ENCODE measurements around the gene PRXL2A.

PRXL2A gene

GRCh38 chr10:80458638-80459037 lies 50.3 kb downstream of the PRXL2A start:
- peak overlapping the region; percentile 99 for H3K27ac ChIP-seq
- TF ChIP-seq CTCF (conservative IDR thresholded peaks at IDR 0.05): no peak

DNA sequence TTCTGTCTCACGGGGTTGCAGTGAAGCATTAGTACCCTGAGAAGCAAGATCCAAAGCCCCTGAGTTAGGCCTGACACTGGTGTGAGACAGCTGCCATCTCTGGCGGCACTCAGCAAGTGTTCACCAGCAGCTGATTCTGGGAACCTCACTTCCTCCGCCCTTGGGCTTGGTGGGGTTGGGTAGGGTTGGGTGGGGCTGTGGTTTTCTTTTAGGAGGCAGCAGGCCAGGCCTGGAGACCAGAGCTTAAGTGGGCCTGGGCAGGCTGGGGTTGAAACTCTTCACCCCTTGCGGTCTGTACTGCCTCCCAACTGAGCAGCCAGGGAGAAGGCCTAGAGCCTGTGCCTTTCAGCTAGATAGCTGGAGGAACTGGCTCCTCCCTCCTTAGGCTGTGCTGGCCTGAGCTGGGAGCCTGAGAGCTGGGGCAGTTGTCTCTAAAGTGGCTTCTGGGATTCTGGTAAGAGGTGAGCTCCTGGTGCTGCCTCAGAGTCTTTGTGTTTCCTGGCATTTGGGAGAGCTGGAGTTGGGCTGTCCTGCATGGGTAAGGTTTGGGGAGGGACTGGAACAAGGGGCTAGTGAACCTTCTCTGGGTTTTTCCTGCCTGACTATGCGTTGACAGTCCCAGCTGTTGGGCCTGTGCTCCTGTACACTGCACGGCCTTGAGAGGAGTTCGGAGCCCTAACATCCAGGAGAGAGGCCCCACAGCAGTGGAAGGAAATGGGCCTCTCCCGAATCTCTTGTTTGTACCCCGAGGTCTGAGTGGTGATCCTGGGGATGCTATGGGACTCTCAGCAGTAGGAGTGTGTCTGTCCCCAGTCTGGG lies 50.9 kb downstream of the PRXL2A start:
- no peak for TF ChIP-seq CTCF (conservative IDR thresholded peaks at IDR 0.05)
- H3K27ac ChIP-seq: peak overlapping the region; percentile 99

DNA sequence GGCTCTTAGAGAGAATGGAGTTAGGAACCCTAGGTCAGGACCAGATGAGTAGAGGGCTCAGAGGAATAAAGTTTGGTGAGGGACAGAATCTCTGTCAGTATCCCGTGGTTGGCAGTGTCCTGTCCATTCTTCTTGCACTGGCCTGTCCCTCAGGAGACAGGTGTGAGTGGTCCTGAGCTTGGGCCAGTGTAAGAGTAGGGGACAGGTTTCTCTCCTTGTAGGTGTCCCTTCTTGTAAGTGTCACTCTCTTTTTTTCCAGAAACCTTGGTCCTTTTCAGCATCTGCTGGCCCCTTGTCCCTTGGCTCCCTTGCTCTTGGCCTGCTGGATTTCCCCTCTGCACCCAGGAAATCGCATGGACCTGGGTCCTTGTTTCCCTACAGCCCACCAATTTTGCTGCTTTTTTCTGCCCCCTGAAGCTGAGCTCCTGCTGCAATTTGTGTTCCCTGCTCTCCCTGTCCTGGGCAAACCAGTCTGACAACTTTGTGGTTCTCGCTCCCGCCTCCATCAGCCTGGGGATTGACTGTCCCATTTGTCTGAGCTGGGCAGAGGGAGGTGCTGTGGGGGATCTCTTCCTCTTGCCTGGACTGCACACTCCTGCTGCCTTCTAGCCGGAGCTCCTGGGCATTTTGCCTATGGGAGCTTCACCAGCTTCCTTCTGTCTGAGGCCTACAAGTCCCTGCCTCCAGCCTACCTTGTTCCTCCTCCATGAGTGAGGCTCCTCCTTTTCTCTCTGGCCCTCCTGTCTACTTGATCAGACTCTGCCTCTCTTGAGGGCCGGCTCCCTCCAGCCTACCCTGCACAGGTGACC lies 52.3 kb downstream of the PRXL2A start:
- TF ChIP-seq CTCF (conservative IDR thresholded peaks at IDR 0.05): no peak; the same call in 1 of the 2 replicates
- peak overlapping the region; percentile 99 for H3K27ac ChIP-seq

DNA sequence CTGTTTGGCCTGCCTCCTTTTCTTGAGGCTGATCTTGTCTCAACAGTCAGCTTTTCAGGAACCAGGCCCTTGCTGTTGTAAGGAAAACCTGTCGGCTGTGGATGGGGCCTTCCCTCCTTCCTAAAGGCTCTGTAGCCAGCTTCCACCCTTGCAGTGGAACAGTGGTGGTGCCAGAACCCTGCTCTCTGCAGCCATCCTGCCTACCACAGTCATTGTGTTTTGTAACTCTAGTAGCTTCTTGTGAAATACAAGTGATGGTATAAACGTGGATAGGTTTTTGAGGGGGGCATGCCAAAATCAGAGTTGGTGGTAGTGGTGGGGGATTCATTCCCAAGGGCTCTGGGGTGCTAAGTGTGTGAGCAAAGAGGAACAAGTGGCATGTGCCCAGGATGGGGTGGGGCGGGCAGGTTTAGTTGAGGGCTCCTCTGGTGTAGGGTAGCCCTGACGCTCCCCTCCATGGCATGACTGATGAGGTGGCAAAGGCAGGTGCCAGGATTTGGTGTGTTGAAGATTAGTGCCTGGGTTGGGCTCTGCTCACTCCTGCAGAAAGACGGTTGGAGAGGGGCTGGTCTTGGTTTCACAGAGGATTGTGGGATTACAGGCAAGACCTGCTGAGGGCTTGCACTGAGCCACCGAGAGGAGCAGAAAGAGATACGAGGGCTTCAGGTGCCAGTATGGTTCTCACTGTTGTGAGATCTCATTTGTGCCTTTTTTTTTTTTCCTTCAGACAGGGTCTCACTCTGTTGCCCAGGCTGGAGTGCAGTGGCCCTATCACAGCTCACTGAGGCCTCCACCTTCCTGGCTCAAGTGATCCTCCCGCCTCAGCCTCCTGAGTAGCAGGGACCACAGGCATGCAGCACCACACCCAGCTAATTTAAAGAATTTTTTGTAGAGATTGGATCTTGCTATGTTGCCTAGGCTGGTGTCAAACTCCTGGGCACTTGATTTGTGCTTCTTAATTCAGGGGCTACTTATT lies 53.1 kb downstream of the PRXL2A start:
- peak overlapping the region; percentile 99 for H3K27ac ChIP-seq
- no peak for TF ChIP-seq CTCF (conservative IDR thresholded peaks at IDR 0.05)

DNA sequence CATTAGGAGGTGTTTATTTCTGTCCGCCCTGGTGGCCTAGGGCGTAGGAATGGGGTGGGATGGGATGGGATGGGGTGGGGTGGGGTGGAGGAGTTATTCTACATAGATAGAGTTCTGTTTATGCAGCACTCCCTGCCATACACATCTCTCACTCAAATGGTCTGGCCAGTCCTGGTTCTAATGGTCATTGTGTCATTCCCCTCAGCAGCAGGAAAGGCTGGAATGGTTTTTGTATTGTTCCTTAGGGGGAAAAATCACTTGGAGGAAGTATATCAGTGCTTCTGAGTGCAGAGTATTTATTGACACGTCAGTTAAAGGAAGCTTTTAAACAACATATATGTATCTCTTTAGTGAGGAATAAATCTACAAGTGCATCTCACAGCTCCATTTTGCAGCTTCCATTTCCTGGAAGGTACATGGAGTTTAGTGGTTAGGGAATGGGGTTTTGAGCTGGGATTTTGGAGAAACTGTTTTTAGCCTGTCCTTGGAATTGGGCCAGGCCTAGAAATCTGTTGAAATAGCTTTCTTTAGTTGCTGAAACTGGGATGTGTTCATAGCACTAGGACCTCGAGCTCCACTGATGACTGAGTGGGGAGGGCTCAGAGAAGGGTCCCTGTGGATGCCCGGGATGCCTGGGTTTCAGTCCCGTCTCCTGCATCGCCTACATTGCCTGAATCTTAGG lies 54.1 kb downstream of the PRXL2A start:
- peak overlapping the region; percentile 99 for H3K27ac ChIP-seq
- no peak for TF ChIP-seq CTCF (conservative IDR thresholded peaks at IDR 0.05)

DNA sequence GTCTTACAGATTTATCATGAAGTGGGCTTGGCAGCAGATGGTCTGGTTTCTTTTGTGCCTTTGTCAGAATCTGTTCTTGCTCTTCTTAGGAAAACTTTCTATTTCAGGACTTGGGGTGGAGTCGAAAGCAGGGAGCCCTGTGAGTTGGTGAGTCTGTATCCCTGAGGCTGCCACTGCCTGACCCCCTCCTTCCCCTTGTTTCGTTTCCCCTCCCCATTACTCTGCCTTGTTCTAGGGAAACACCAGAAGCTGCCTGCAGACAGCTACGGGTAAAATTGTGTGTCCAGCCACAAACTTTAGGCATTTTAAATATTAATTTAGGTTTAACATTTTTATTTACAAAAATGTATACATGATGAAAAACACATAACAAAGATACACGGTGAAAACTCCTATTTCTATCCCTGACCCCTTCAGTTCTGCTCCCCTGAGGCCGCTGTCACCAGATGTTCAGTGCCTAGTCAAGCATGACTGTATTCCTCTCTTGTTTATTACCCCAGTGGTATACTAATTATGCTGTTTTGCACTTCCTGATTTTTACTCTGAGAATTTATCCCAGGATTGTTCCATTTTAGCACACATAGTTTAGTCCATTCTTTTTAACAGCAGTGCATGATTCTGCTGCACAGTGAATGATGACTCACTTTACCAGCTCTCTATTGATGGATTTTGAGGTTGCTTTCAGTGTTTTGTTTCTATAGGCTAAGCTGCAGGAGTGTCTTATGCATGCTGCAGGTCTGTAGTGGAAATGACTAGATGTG lies 54.8 kb downstream of the PRXL2A start:
- TF ChIP-seq CTCF (conservative IDR thresholded peaks at IDR 0.05): no peak

More for the DNA sequence above, 54.8 kb downstream of the PRXL2A start:
- H3K27ac ChIP-seq: peak overlapping the region; percentile 99

All from VCaP (cell line).